IMR-90 (cell line): Measurements from ENCODE around the gene SLC38A9. TPM values are rescaled to one million over a fixed set of nuclear protein-coding genes. Genes with fewer than 3 reads are reported as not detected.

Experiments used
- ATAC-seq: fragments of 200-7000 bp; cut with Tn5 transposase; 2 replicates; pipeline ENCODE4 v1.9.1; 2020; ENCODE audit warnings: low read depth, mild to moderate bottlenecking, moderate library complexity
- BruUV-seq: library from RNA; stranded (reverse); fragments of 400-500 nt; replicated peaks from 2 replicates; lab custom pipeline; 2021; lab: Mats Ljungman, UMichigan
- CTCF ChIA-PET: fragments of 300-600 bp; formaldehyde crosslinking; extraction: SDS; loops from one replicate; lab custom pipeline; 2021; ENCODE audit warnings: antibody characterized with exemption; lab: Yijun Ruan, JAX
- POLR2A ChIA-PET: fragments of 300-600 bp; sonication (Branson Sonifier 250); formaldehyde crosslinking; loops from one replicate; lab custom pipeline; 2022; ENCODE audit warnings: antibody characterized with exemption; ENCODE audit not compliant: unreplicated experiment; lab: Charles Lee
- DNase-seq: peaks from one replicate; pipeline ENCODE4 v3.0.0; 2013
- H2AFZ ChIP-seq: replicated peaks from 2 replicates; pipeline ENCODE3; 2013; ENCODE audit warnings: low read length, mild to moderate bottlenecking; ENCODE audit not compliant: poor library complexity
- H2AK5ac ChIP-seq: 2 replicates; pipeline ENCODE4 v1.6.1; 2013; ENCODE audit warnings: low read depth, low read length, inconsistent platforms
- H2AK9ac ChIP-seq: replicated peaks from 2 replicates; pipeline ENCODE3; 2013; ENCODE audit warnings: mild to moderate bottlenecking, low read depth, low read length, moderate library complexity; ENCODE audit not compliant: poor library complexity
- H2BK120ac ChIP-seq: 2 replicates; pipeline ENCODE4 v1.6.1; 2013; ENCODE audit warnings: low read depth, low read length, inconsistent platforms
- H2BK15ac ChIP-seq: 3 replicates; pipeline ENCODE4 v1.6.1; 2013; ENCODE audit warnings: low read depth, low read length, inconsistent platforms
- H2BK20ac ChIP-seq: 2 replicates; pipeline ENCODE4 v1.6.1; 2013; ENCODE audit warnings: low read depth, mild to moderate bottlenecking, inconsistent platforms, low read length, moderate library complexity
- H2BK5ac ChIP-seq: 2 replicates; pipeline ENCODE4 v1.6.1; 2013; ENCODE audit warnings: mild to moderate bottlenecking, low read depth, low read length, inconsistent platforms; ENCODE audit not compliant: poor library complexity, severe bottlenecking
- H3K14ac ChIP-seq: replicated peaks from 2 replicates; pipeline ENCODE4 v1.6.1; 2013; ENCODE audit warnings: low read depth, low read length, inconsistent platforms
- H3K18ac ChIP-seq: 2 replicates; pipeline ENCODE4 v1.6.1; 2013; ENCODE audit warnings: low read depth, low read length, control low read depth
- H3K23ac ChIP-seq: 2 replicates; pipeline ENCODE4 v1.6.1; 2013; ENCODE audit warnings: low read depth, low read length, inconsistent platforms
- H3K27ac ChIP-seq: 2 replicates; pipeline ENCODE4 v1.5.1; 2013; ENCODE audit warnings: mild to moderate bottlenecking, control low read depth, low read length; ENCODE audit not compliant: insufficient read depth
- H3K27me3 ChIP-seq: 2 replicates; pipeline ENCODE4 v1.6.1; 2013; ENCODE audit warnings: low read length; ENCODE audit not compliant: control insufficient read depth, insufficient read depth
- H3K36me3 ChIP-seq: 2 replicates; pipeline ENCODE4 v1.6.1; 2013; ENCODE audit warnings: low read length, mixed read lengths; ENCODE audit not compliant: control insufficient read depth, insufficient read depth
- H3K4ac ChIP-seq: 2 replicates; pipeline ENCODE4 v1.6.1; 2013; ENCODE audit warnings: low read depth, low read length, inconsistent platforms
- H3K4me1 ChIP-seq: 2 replicates; pipeline ENCODE4 v1.6.1; 2013; ENCODE audit warnings: low read length, mixed read lengths; ENCODE audit not compliant: control insufficient read depth, insufficient read depth
- H3K4me2 ChIP-seq: 2 replicates; pipeline ENCODE4 v1.6.1; 2013; ENCODE audit warnings: low read depth, mild to moderate bottlenecking, control low read depth, low read length, moderate library complexity
- H3K4me3 ChIP-seq: 2 replicates; pipeline ENCODE4 v1.5.1; 2013; ENCODE audit warnings: low read depth, mild to moderate bottlenecking, control low read depth, low read length, moderate library complexity; ENCODE audit not compliant: insufficient read depth
- H3K56ac ChIP-seq: 2 replicates; pipeline ENCODE4 v1.6.1; 2013; ENCODE audit warnings: low read length, inconsistent platforms; ENCODE audit not compliant: insufficient read depth; ENCODE audit errors: extremely low read depth
- H3K79me1 ChIP-seq, 2 experiments: 2 replicates each; pipeline ENCODE4 v1.6.1; 2013; ENCODE audit warnings: low read length in 2 of 2, inconsistent platforms in 1 of 2, low read depth in 1 of 2
- H3K9ac ChIP-seq: 2 replicates; pipeline ENCODE4 v1.6.1; 2013; ENCODE audit warnings: low read depth, low read length, control low read depth
- H3K9me1 ChIP-seq: 2 replicates; pipeline ENCODE4 v1.6.1; 2013; ENCODE audit warnings: low read length, inconsistent platforms; ENCODE audit not compliant: insufficient read depth
- H3K9me3 ChIP-seq: 2 replicates; pipeline ENCODE4 v1.6.1; 2013; ENCODE audit warnings: low read length; ENCODE audit not compliant: control insufficient read depth, insufficient read depth
- H4K20me1 ChIP-seq: 2 replicates; pipeline ENCODE4 v1.6.1; 2013; ENCODE audit warnings: low read length, inconsistent platforms; ENCODE audit not compliant: insufficient read depth
- H4K5ac ChIP-seq: 2 replicates; pipeline ENCODE4 v1.6.1; 2013; ENCODE audit warnings: mild to moderate bottlenecking, low read depth, low read length, control low read depth
- H4K8ac ChIP-seq, 2 experiments: 2 replicates each; pipeline ENCODE4 v1.6.1; 2013; ENCODE audit warnings: low read depth in 2 of 2, low read length in 2 of 2, control low read depth in 1 of 2, inconsistent platforms in 1 of 2
- H4K91ac ChIP-seq: 2 replicates; pipeline ENCODE4 v1.6.1; 2013; ENCODE audit warnings: low read depth, low read length, inconsistent platforms; ENCODE audit not compliant: insufficient read depth
- BHLHE40 ChIP-seq: fragments of 150-350 bp; IDR thresholded peaks from 2 replicates; pipeline ENCODE4 v1.6.1; 2016; ENCODE audit warnings: mild to moderate bottlenecking, low read depth, low read length
- CEBPB ChIP-seq: IDR thresholded peaks from 2 replicates; pipeline ENCODE4 v1.6.1; 2012; ENCODE audit warnings: low read depth, low read length, improper control_type of control experiment
- CTCF ChIP-seq: conservative IDR thresholded peaks from 2 replicates; pipeline ENCODE4 v1.5.1; 2012; ENCODE audit warnings: mild to moderate bottlenecking, low read depth, low read length, improper control_type of control experiment
- ELK1 ChIP-seq: fragments of 150-350 bp; IDR thresholded peaks from 2 replicates; pipeline ENCODE4 v1.6.1; 2016; ENCODE audit warnings: low read depth, mild to moderate bottlenecking, low read length, moderate library complexity, borderline replicate concordance
- MXI1 ChIP-seq: IDR thresholded peaks from 2 replicates; pipeline ENCODE4 v1.6.1; 2012; ENCODE audit warnings: low read depth, mild to moderate bottlenecking, low read length, moderate library complexity, borderline replicate concordance
- NFE2L2 ChIP-seq: fragments of 150-350 bp; IDR thresholded peaks from 2 replicates; pipeline ENCODE4 v1.6.1; 2016; ENCODE audit warnings: low read depth, mild to moderate bottlenecking, low read length
- POLR2A ChIP-seq: IDR thresholded peaks from 2 replicates; pipeline ENCODE4 v1.6.1; 2012; ENCODE audit warnings: mild to moderate bottlenecking, low read depth, low read length
- RAD21 ChIP-seq: IDR thresholded peaks from 2 replicates; pipeline ENCODE4 v1.6.1; 2012; ENCODE audit warnings: low read length, improper control_type of control experiment
- RCOR1 ChIP-seq: IDR thresholded peaks from 2 replicates; pipeline ENCODE4 v1.6.1; 2012; ENCODE audit warnings: mild to moderate bottlenecking, low read length, improper control_type of control experiment; ENCODE audit not compliant: insufficient replicate concordance
- RFX5 ChIP-seq: IDR thresholded peaks from 2 replicates; pipeline ENCODE4 v1.8.0; 2012; ENCODE audit warnings: low read depth, mild to moderate bottlenecking, low read length, moderate library complexity
- SMC3 ChIP-seq: fragments of 150-350 bp; IDR thresholded peaks from 2 replicates; pipeline ENCODE4 v1.6.1; 2016; ENCODE audit warnings: low read depth, mild to moderate bottlenecking, antibody characterized with exemption, low read length, moderate library complexity
- USF2 ChIP-seq: fragments of 150-350 bp; IDR thresholded peaks from 2 replicates; pipeline ENCODE4 v1.6.1; 2017; ENCODE audit warnings: mild to moderate bottlenecking, antibody characterized with exemption, low read length, low read depth
- WGBS, 2 experiments: methylation state at CpG; one replicate each; pipeline versions ENCODE4 v1.1.5 to v1.1.7; 2013; ENCODE audit warnings: missing lambda C conversion rate in 2 of 2; ENCODE audit not compliant: insufficient read length in 1 of 2; ENCODE audit errors: extremely low coverage in 2 of 2; 5-methylcytosine and 5-hydroxymethylcytosine counted together
- dilution Hi-C: fragments of 300-500 bp; cut with HindIII; formaldehyde crosslinking; loops from one replicate; pipeline ENCODE4 v1.14.3; 2018; ENCODE audit warnings: low sequenced_read_pairs; ENCODE audit not compliant: unreplicated experiment
- in situ Hi-C: fragments of 300-500 bp; cut with MboI; formaldehyde crosslinking; loops from 3 replicates; pipeline ENCODE4 v1.14.3; 2019; ENCODE audit warnings: low sequenced_read_pairs, inconsistent platforms, mixed read lengths
- intact Hi-C: fragments of 100-400 bp; cut with micrococcal nuclease; formaldehyde crosslinking; loops from 2 replicates; pipeline ENCODE4 v1.10.0; 2022
- polyA plus RNA-seq, 3 experiments: library from polyadenylated mRNA; depleted of rRNA; stranded (reverse); fragments of >200 nt; gene quantifications; 2 replicates each; pipeline ENCODE4 v1.2.3, GENCODE V29; 2012; ENCODE audit warnings: low replicate concordance in 1 of 3
- total RNA-seq: library from RNA; depleted of rRNA; stranded (reverse); fragments of >200 nt; gene quantifications from 2 replicates; pipeline ENCODE4 v1.2.3, GENCODE V29; 2012

Gene SLC38A9
- total and polyA plus RNA-seq, 2 of the 4 experiments (the other 2 are of a cell fraction): 10.5 to 24.2 TPM

- Histone ChIP-seq H3K14ac (no peak overlapping the region), H4K8ac (no peak overlapping the region), H3K4me3 (no peak overlapping the region), H3K27ac (no peak overlapping the region), H3K9me1 (no peaks in the 10 kb centered on the region; the same call in 1 of the 2 replicates), H3K18ac (no peak overlapping the region), H2BK20ac (no peak overlapping the region), H2AK9ac (no peak overlapping the region), H2BK5ac (no peak overlapping the region), H3K4ac (no peak overlapping the region), H3K4me2 (no peak overlapping the region), H3K36me3 (no peaks in the 10 kb centered on the region), H2BK15ac (no peak overlapping the region), H2AFZ (no peak overlapping the region), H2AK5ac (no peak overlapping the region), H3K4me1 (peaks cover 3% of the 10 kb centered on the region), H4K91ac (no peak overlapping the region), H3K9me3 (no peaks in the 10 kb centered on the region), H4K5ac (no peak overlapping the region), H4K20me1 (no peaks in the 10 kb centered on the region), H3K23ac (no peak overlapping the region), H2BK120ac (no peak overlapping the region), H3K56ac (no peak overlapping the region), H3K9ac (no peak overlapping the region), H3K27me3 (no peaks in the 10 kb centered on the region), H3K79me1 (no peaks in the 10 kb centered on the region)
- WGBS, 2 experiments: no CpG with 5 or more reads among the region's 1 CpG
- dilution Hi-C loops (no loop called here), intact Hi-C loops (no loop called here), in situ Hi-C loops (no loop called here)
- DNase-seq: no peak
- TF ChIP-seq ELK1: no peak
- no peak for TF ChIP-seq BHLHE40
- TF ChIP-seq CTCF: no peak
- no peak for TF ChIP-seq USF2
- TF ChIP-seq CEBPB: no peak
- TF ChIP-seq RFX5: no peak
- TF ChIP-seq NFE2L2: no peak
- no peak for TF ChIP-seq POLR2A
- no peak for TF ChIP-seq MXI1
- no peak for TF ChIP-seq RCOR1
- no peak for TF ChIP-seq SMC3
- TF ChIP-seq RAD21: no peak
- ChIA-PET POLR2A (no interaction called here), CTCF (interaction anchor here (0.6 to 0.7 kb wide), 2 partner anchors 33 to 52 kb away, joined by 3 read pairs; no protein-coding TSS in a partner anchor)
- no TSS peak for BruUV-seq
- no peak for ATAC-seq
These were observed 102.7 kb downstream of the SLC38A9 start for GRCh38 chr5:55609413-55609812.
